ENCODE data around the gene ANKEF1. TPM values are rescaled to one million over a fixed set of nuclear protein-coding genes. Genes with fewer than 3 reads are reported as not detected.
A peak's percentile ranks its signal among the peaks of the same experiment; 100 is the strongest.
"Not testable (repeated sequence)": the region's sequence is repeated elsewhere in the genome, so short reads cannot be mapped to it uniquely, and the experiment has no call there.

The ANKEF1 gene
- total RNA-seq, 3 donors from 2014 or later, result 3.6 to 13.1 (median 7.3) TPM

DNA sequence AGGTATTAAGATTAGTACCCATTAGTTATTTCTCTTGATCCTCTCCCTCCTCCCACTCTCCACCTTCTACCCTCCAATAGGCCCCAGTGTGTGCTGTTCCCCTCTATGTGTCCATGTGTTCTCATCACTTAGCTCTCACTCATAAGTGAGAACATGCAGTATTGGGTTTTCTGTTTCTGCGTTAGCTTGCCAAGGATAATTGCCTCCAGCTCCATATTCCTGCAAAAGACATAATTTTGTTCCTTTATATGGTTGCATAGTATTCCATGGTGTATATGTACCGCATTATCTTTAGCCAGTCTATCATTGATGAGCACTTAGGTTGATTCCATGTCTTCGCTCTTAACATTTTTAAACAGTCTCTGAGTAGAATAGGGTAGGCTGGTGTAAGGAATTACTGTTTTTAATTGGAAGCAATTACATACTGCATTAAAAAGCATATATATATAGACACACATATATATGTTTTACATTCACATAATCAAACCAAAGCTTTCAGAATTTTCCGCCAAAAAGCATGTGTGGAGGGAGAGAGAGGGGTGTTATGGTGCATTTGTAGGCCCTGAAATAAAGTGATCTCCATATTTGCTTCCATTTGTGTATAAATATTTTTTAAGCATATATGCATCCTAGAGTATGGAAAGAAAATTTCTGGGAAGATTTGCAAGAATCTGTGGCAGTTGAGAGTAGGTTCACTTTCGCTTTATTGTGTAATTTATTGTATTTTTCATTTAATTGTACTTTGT is 709 bp upstream of the ANKEF1 start:
- Histone ChIP-seq H3K4me1 (no peaks in the 10 kb centered on the region), H3K4me3 (peak overlapping the region in 2 of 3 donors; percentile 62 to 83), H3K36me3 (no peaks in the 10 kb centered on the region), H3K27ac (no peak overlapping the region), H3K9me3 (no peaks in the 10 kb centered on the region), H3K27me3 (no peaks in the 10 kb centered on the region)
- no peak for DNase-seq (ENCODE audit: low spot score in 2 of 2)
- TF ChIP-seq POLR2AphosphoS5 (IDR thresholded peaks at IDR 0.05) (no peak), POLR2A (IDR thresholded peaks at IDR 0.05) (no peak)
- TF ChIP-seq, protein P1, sequence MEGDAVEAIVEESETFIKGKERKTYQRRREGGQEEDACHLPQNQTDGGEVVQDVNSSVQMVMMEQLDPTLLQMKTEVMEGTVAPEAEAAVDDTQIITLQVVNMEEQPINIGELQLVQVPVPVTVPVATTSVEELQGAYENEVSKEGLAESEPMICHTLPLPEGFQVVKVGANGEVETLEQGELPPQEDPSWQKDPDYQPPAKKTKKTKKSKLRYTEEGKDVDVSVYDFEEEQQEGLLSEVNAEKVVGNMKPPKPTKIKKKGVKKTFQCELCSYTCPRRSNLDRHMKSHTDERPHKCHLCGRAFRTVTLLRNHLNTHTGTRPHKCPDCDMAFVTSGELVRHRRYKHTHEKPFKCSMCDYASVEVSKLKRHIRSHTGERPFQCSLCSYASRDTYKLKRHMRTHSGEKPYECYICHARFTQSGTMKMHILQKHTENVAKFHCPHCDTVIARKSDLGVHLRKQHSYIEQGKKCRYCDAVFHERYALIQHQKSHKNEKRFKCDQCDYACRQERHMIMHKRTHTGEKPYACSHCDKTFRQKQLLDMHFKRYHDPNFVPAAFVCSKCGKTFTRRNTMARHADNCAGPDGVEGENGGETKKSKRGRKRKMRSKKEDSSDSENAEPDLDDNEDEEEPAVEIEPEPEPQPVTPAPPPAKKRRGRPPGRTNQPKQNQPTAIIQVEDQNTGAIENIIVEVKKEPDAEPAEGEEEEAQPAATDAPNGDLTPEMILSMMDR (IDR thresholded peaks at IDR 0.05), result no peak
- intact Hi-C loops (cut with DNase I; ENCODE audit: low total_unique reads), result no loop called here

- H3K4me3 ChIP-seq; H3K27me3 ChIP-seq; intact Hi-C loops (cut with DNase I; ENCODE audit: low total_unique reads); DNase-seq (ENCODE audit: low spot score in 2 of 2); H3K27ac ChIP-seq; H3K9me3 ChIP-seq; H3K4me1 ChIP-seq; H3K36me3 ChIP-seq: not testable (repeated sequence)
These were observed 1.5 kb downstream of the ANKEF1 start for GRCh38 chr20:10036321-10036720.

- intact Hi-C loops (cut with DNase I; ENCODE audit: low total_unique reads), result no loop called here
- Histone ChIP-seq H3K36me3 (no peaks in the 10 kb centered on the region), H3K27ac (no peak overlapping the region), H3K4me1 (no peaks in the 10 kb centered on the region), H3K27me3 (no peaks in the 10 kb centered on the region), H3K9me3 (no peaks in the 10 kb centered on the region), H3K4me3 (no peak overlapping the region)
- no peak for DNase-seq (ENCODE audit: low spot score in 2 of 2)
- TF ChIP-seq, protein P1 (IDR thresholded peaks at IDR 0.05), result no peak
- TF ChIP-seq POLR2A (IDR thresholded peaks at IDR 0.05) (no peak), POLR2AphosphoS5 (IDR thresholded peaks at IDR 0.05) (no peak)
These were observed 5.5 kb downstream of the ANKEF1 start for GRCh38 chr20:10040070-10040975.

DNA sequence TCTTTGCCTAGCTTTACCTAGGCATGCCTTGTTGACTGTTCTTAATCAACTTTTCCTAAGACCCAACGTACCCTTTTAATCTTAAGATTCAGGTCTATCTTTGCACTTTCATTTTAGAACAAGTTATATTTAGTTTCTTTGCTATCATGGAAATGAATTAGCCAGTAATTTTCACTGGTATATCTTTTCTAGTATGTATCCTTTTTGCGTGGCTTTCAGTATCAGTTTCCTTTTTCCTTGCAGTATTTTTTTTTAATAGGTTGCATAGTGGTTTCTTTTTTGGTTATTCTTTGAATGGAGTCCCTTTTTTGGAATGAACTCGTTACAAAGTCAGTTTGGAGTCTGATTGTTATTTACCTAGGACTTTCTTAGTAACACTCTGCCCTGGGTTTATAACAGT is 7.3 kb downstream of the ANKEF1 start:
- Histone ChIP-seq H3K27me3 (no peaks in the 10 kb centered on the region), H3K36me3 (no peaks in the 10 kb centered on the region), H3K9me3 (no peaks in the 10 kb centered on the region), H3K27ac (no peak overlapping the region), H3K4me3 (no peak overlapping the region), H3K4me1 (no peaks in the 10 kb centered on the region)
- intact Hi-C loops (cut with DNase I; ENCODE audit: low total_unique reads), result no loop called here
- DNase-seq (ENCODE audit: low spot score in 2 of 2), result no peak
- TF ChIP-seq, protein P1 (IDR thresholded peaks at IDR 0.05), result no peak
- TF ChIP-seq POLR2AphosphoS5 (IDR thresholded peaks at IDR 0.05) (no peak), POLR2A (IDR thresholded peaks at IDR 0.05) (no peak)

DNA sequence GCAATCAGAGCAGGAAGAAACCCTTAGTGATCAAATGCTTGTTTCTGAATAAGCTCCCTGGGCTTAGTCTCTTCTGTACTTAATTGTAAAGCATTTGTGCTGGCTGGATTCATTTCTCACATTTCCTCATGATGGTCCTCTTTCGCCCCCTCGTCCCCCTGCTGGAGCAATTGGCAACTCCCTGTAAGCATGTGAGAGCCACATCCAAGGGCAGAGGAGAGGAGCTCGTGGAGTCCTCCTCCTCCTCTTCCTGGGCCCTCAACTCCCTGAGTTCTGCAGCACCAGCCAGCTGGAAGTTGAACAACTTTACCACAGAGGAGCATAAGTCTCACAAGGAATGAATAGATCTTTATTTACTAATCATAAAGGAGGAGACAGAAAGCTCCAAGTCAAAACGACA is 12.6 kb downstream of the ANKEF1 start:
- Histone ChIP-seq H3K27me3 (no peaks in the 10 kb centered on the region), H3K4me1 (no peaks in the 10 kb centered on the region), H3K4me3 (no peak overlapping the region), H3K9me3 (no peaks in the 10 kb centered on the region), H3K36me3 (peaks cover 4% of the 10 kb centered on the region), H3K27ac (no peak overlapping the region)
- TF ChIP-seq POLR2A (IDR thresholded peaks at IDR 0.05) (no peak), POLR2AphosphoS5 (IDR thresholded peaks at IDR 0.05) (no peak)
- TF ChIP-seq, protein P1 (IDR thresholded peaks at IDR 0.05), result no peak
- intact Hi-C loops (cut with DNase I; ENCODE audit: low total_unique reads), result no loop called here
- no peak for DNase-seq (ENCODE audit: low spot score in 2 of 2)
